ENCODE results near the gene SRRM2. TPM values are rescaled to one million over a fixed set of nuclear protein-coding genes. Genes with fewer than 3 reads are reported as not detected.
A peak's percentile ranks its signal among the peaks of the same experiment; 100 is the strongest.

Gene SRRM2
- total RNA-seq, 2 donors from 2014 or later, result 843 to 876 TPM

DNA sequence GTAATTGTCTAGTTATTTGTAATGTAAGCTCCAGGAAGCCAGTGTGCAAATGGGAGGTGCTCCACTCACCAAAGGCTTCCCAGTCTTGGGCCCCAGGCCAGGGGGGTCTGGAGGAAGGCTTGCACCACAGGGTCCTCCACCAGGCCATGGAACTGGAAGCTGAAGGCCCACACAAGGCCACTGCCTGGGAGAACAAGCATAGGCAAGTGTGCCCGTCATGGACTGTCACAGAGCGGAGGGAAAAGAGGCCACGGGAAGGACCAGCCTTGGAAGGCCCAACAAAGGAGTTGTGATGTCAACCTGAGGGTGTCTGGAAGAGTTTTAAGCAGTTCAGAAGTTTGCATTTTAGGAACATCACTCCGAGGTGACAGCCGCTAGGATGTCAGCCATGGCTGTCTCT is 3.0 kb upstream of the SRRM2 start:
- WGBS, 2 experiments (ENCODE audit: insufficient coverage in 1 of 2, insufficient read length in 1 of 2), result 90 to 93% methylated on average over 3 to 5 of the region's 5 CpGs
- Histone ChIP-seq H3K27ac (ENCODE audit: low read depth, low read length) (no peak overlapping the region), H3K4me1 (ENCODE audit: control insufficient read depth, insufficient read depth, low read length) (no peaks in the 10 kb centered on the region), H3K36me3 (ENCODE audit: control insufficient read depth, insufficient read depth, low read length) (peaks cover 2% of the 10 kb centered on the region), H3K4me3 (ENCODE audit: low read length) (no peak overlapping the region), H3K27me3 (ENCODE audit: control insufficient read depth, insufficient read depth, low read length, poor library complexity, severe bottlenecking) (no peaks in the 10 kb centered on the region), H3K9me3 (ENCODE audit: control insufficient read depth, low read length) (no peaks in the 10 kb centered on the region), H3K9ac (ENCODE audit: extremely low read depth, low read length, poor library complexity, severe bottlenecking) (no peak overlapping the region)
- Mint-ChIP-seq H3K4me3 (no peak overlapping the region), H3K4me1 (peaks cover 12% of the 10 kb centered on the region), H3K27ac (no peak overlapping the region), H3K9me3 (no peaks in the 10 kb centered on the region), H3K36me3 (ENCODE audit: low read depth) (peaks cover 28% of the 10 kb centered on the region), H3K27me3 (ENCODE audit: insufficient read depth) (no peaks in the 10 kb centered on the region)
- DNase-seq, result no peak
- TF ChIP-seq, protein P1, sequence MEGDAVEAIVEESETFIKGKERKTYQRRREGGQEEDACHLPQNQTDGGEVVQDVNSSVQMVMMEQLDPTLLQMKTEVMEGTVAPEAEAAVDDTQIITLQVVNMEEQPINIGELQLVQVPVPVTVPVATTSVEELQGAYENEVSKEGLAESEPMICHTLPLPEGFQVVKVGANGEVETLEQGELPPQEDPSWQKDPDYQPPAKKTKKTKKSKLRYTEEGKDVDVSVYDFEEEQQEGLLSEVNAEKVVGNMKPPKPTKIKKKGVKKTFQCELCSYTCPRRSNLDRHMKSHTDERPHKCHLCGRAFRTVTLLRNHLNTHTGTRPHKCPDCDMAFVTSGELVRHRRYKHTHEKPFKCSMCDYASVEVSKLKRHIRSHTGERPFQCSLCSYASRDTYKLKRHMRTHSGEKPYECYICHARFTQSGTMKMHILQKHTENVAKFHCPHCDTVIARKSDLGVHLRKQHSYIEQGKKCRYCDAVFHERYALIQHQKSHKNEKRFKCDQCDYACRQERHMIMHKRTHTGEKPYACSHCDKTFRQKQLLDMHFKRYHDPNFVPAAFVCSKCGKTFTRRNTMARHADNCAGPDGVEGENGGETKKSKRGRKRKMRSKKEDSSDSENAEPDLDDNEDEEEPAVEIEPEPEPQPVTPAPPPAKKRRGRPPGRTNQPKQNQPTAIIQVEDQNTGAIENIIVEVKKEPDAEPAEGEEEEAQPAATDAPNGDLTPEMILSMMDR (conservative IDR thresholded peaks at IDR 0.05), result no peak

DNA sequence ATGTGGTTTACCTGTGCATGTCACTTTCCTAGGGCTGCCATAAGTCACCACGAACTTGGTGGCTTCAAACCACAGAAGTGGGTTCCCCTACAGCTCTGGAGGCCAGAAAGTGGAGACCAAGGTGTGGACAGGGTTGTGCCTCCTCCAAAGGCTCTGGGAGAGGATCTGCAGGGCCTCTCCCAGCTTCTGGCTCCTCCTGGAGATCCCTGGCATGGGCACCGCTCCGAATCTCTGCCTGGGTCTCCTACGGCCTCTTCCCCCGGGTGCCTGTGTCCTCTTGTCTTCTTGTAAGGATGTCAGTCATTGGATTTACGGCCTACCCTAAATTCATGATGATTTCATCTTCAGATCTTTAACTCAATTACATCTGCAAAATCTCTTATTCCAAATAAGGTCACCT is 2.5 kb upstream of the SRRM2 start:
- Histone ChIP-seq H3K9ac (ENCODE audit: extremely low read depth, low read length, poor library complexity, severe bottlenecking) (no peak overlapping the region), H3K27ac (ENCODE audit: low read depth, low read length) (no peak overlapping the region), H3K4me1 (ENCODE audit: control insufficient read depth, insufficient read depth, low read length) (no peaks in the 10 kb centered on the region), H3K4me3 (ENCODE audit: low read length) (no peak overlapping the region), H3K9me3 (ENCODE audit: control insufficient read depth, low read length) (no peaks in the 10 kb centered on the region), H3K27me3 (ENCODE audit: control insufficient read depth, insufficient read depth, low read length, poor library complexity, severe bottlenecking) (no peaks in the 10 kb centered on the region), H3K36me3 (ENCODE audit: control insufficient read depth, insufficient read depth, low read length) (peaks cover 6% of the 10 kb centered on the region)
- 94 to 96% methylated on average over 6 of the region's 6 CpGs for WGBS, 2 experiments (ENCODE audit: insufficient coverage in 1 of 2, insufficient read length in 1 of 2)
- Mint-ChIP-seq H3K27ac (no peak overlapping the region), H3K36me3 (ENCODE audit: low read depth) (peaks cover 29% of the 10 kb centered on the region), H3K27me3 (ENCODE audit: insufficient read depth) (no peaks in the 10 kb centered on the region), H3K4me1 (peaks cover 15% of the 10 kb centered on the region), H3K9me3 (no peaks in the 10 kb centered on the region), H3K4me3 (no peak overlapping the region)
- DNase-seq, result no peak
- TF ChIP-seq, protein P1 (conservative IDR thresholded peaks at IDR 0.05), result no peak

DNA sequence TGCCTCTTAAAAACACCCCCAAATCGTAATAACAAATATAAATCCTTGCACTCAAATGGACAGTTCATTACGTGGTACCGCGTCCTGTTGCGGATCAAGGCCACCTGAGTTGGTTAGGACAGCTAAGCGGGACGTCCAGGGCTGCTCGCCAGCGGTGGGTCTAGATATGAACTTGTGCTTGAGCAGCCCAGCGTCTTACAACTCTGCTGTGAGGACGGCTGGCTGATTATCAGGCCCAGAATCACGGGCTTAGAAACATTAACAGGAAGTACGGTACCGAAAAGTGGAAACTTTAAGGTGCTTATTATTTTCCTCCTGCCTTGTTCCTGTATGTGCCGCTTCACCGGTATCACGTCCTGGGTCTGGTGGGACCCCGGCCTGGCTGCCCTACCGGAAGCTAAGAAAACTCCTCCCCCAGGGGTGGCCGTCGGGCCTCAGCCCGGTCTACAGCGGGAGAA is 832 bp upstream of the SRRM2 start:
- H3K27me3 ChIP-seq (ENCODE audit: control insufficient read depth, insufficient read depth, low read length, poor library complexity, severe bottlenecking), result no peaks in the 10 kb centered on the region
- H3K4me3 ChIP-seq (ENCODE audit: low read length), result peak overlapping the region; percentile 83
- peak overlapping the region; percentile 99 for H3K27ac ChIP-seq (ENCODE audit: low read depth, low read length)
- peak; percentile 93 for DNase-seq
- H3K36me3 ChIP-seq (ENCODE audit: control insufficient read depth, insufficient read depth, low read length), result peaks cover 21% of the 10 kb centered on the region
- Mint-ChIP-seq H3K9me3 (no peaks in the 10 kb centered on the region), H3K27me3 (ENCODE audit: insufficient read depth) (no peaks in the 10 kb centered on the region), H3K4me3 (peak overlapping the region; percentile 94), H3K27ac (peak overlapping the region; percentile 99), H3K36me3 (ENCODE audit: low read depth) (peaks cover 43% of the 10 kb centered on the region), H3K4me1 (peaks cover 26% of the 10 kb centered on the region)
- no peaks in the 10 kb centered on the region for H3K4me1 ChIP-seq (ENCODE audit: control insufficient read depth, insufficient read depth, low read length)
- WGBS, 2 experiments (ENCODE audit: insufficient coverage in 1 of 2, insufficient read length in 1 of 2), result 22 to 26% methylated on average over 21 to 23 of the region's 23 CpGs
- peak overlapping the region; percentile 93 for H3K9ac ChIP-seq (ENCODE audit: extremely low read depth, low read length, poor library complexity, severe bottlenecking)
- no peaks in the 10 kb centered on the region for H3K9me3 ChIP-seq (ENCODE audit: control insufficient read depth, low read length)
- TF ChIP-seq, protein P1 (conservative IDR thresholded peaks at IDR 0.05), result no peak

Data from endodermal cell (in vitro differentiated cells).